ENCODE data around the gene NR1D2.
A peak's percentile ranks its signal among the peaks of the same experiment; 100 is the strongest.
"Not testable (repeated sequence)": the region's sequence is repeated elsewhere in the genome, so short reads cannot be mapped to it uniquely, and the experiment has no call there.

The NR1D2 gene

GRCh38 chr3:24012589-24013269, 67.6 kb downstream of the NR1D2 start:
- no peak for DNase-seq

- peak; percentile 4 for DNase-seq
Measured at GRCh38 chr3:24017305-24017704, 72.2 kb downstream of the NR1D2 start.

GRCh38 chr3:24018784-24019570, 73.9 kb downstream of the NR1D2 start:
- no peak for DNase-seq

- no peak for DNase-seq
Measured at GRCh38 chr3:24019585-24019984, 74.5 kb downstream of the NR1D2 start.

GRCh38 chr3:24020036-24020691, 75.1 kb downstream of the NR1D2 start:
- no peak for DNase-seq

- no peak for DNase-seq
Measured at GRCh38 chr3:24023197-24023596, 78.1 kb downstream of the NR1D2 start.

- DNase-seq: no peak
Measured at GRCh38 chr3:24025805-24026204, 80.7 kb downstream of the NR1D2 start.

- DNase-seq: not testable (repeated sequence)
Measured at GRCh38 chr3:24026665-24027064, 81.6 kb downstream of the NR1D2 start.

- DNase-seq: no peak
Measured at GRCh38 chr3:24027946-24028345, 82.9 kb downstream of the NR1D2 start.
